HepG2 (cell line): ENCODE results near the gene MTRFR. TPM values are rescaled to one million over a fixed set of nuclear protein-coding genes. Genes with fewer than 3 reads are reported as not detected.

Experiments
- CREB3 ChIP-seq: sonication (generic); formaldehyde crosslinking; IDR thresholded peaks from 2 replicates; pipeline ENCODE4 v1.5.0; 2020; ENCODE audit warnings: missing genetic modification reagents
- CTCF ChIP-seq: sonication (generic); formaldehyde crosslinking; IDR thresholded peaks from 2 replicates; pipeline ENCODE4 v1.5.0; 2020; ENCODE audit warnings: mild to moderate bottlenecking, missing genetic modification reagents, moderate library complexity
- FLYWCH1 ChIP-seq: sonication (generic); formaldehyde crosslinking; IDR thresholded peaks from 2 replicates; pipeline ENCODE4 v1.8.1; 2023; ENCODE audit warnings: mild to moderate bottlenecking, missing genetic modification reagents
- FOXA3 ChIP-seq: IDR thresholded peaks from 2 replicates; pipeline ENCODE4 v1.6.1; 2016; ENCODE audit warnings: missing genetic modification reagents, missing compliant biosample characterization
- HDAC6 ChIP-seq: fragments of 200-600 bp; sonication (generic); IDR thresholded peaks from 2 replicates; pipeline ENCODE4 v1.7.0; 2017; ENCODE audit warnings: mild to moderate bottlenecking, antibody characterized with exemption, low read length, low read depth
- HNF1B ChIP-seq: sonication (generic); formaldehyde crosslinking; IDR thresholded peaks from 2 replicates; pipeline ENCODE4 v1.5.1; 2020; ENCODE audit warnings: mild to moderate bottlenecking, moderate library complexity, missing genetic modification reagents
- KLF11 ChIP-seq: IDR thresholded peaks from 2 replicates; pipeline ENCODE4 v1.6.1; 2016; ENCODE audit warnings: missing compliant biosample characterization
- PREB ChIP-seq: sonication (generic); formaldehyde crosslinking; IDR thresholded peaks from 2 replicates; pipeline ENCODE4 v1.4.0; 2020; ENCODE audit warnings: missing genetic modification reagents
- RARG ChIP-seq: sonication (generic); formaldehyde crosslinking; IDR thresholded peaks from 2 replicates; pipeline ENCODE4 v1.4.0; 2020; ENCODE audit warnings: low read depth, mild to moderate bottlenecking, missing genetic modification reagents
- SOX6 ChIP-seq, 2 experiments: fragments of 450-650 bp in 1 of 2; sonication (generic) in 1 of 2; formaldehyde crosslinking in 1 of 2; IDR thresholded peaks; 2 replicates each; pipeline versions ENCODE4 v1.4.0 to v1.6.1; 2017 to 2020; ENCODE audit warnings: antibody characterized with exemption in 1 of 2, mild to moderate bottlenecking in 1 of 2, missing genetic modification reagents in 1 of 2
- TRAFD1 ChIP-seq: sonication (generic); formaldehyde crosslinking; IDR thresholded peaks from 2 replicates; pipeline ENCODE4 v1.5.1; 2020; ENCODE audit warnings: missing genetic modification reagents, mild to moderate bottlenecking, borderline replicate concordance
- ZFP90 ChIP-seq: sonication (generic); formaldehyde crosslinking; IDR thresholded peaks from 2 replicates; pipeline ENCODE4 v1.8.0; 2022; ENCODE audit warnings: missing genetic modification reagents, mild to moderate bottlenecking, inconsistent platforms, borderline replicate concordance
- ZFYVE20 ChIP-seq: sonication (generic); formaldehyde crosslinking; IDR thresholded peaks from 2 replicates; pipeline ENCODE4 v1.8.0; 2023; ENCODE audit warnings: low read depth, mild to moderate bottlenecking, moderate library complexity, missing genetic modification reagents, borderline replicate concordance
- ZNF124 ChIP-seq: sonication (generic); formaldehyde crosslinking; IDR thresholded peaks from 2 replicates; pipeline ENCODE4 v1.4.0; 2020; ENCODE audit warnings: missing genetic modification reagents
- ZNF343 ChIP-seq: sonication (generic); formaldehyde crosslinking; IDR thresholded peaks from 2 replicates; pipeline ENCODE4 v1.4.0; 2020; ENCODE audit warnings: mild to moderate bottlenecking, missing genetic modification reagents
- ZNF546 ChIP-seq: sonication (generic); formaldehyde crosslinking; conservative IDR thresholded peaks from 2 replicates; pipeline ENCODE4 v1.8.1; 2023; ENCODE audit warnings: mild to moderate bottlenecking, missing genetic modification reagents
- ZNF670 ChIP-seq: sonication (generic); formaldehyde crosslinking; IDR thresholded peaks from 2 replicates; pipeline ENCODE4 v1.8.0; 2022; ENCODE audit warnings: mild to moderate bottlenecking, missing genetic modification reagents, borderline replicate concordance
- polyA plus RNA-seq, 8 experiments: library from polyadenylated mRNA; depleted of rRNA in 3 of 8; stranded (reverse) in 7 of 8; unstranded in 1 of 8; fragments of >200 nt; fragmentation: Illumina TruSeq in 4 of 8; extraction: Trizol in 4 of 8; gene quantifications; 2 replicates each; pipeline versions ENCODE4 v1.2.1 to v1.2.3, GENCODE V29; 2011 to 2016; ENCODE audit warnings: low read depth in 4 of 8, missing spikeins in 1 of 8, mixed read lengths in 1 of 8; ENCODE audit not compliant: insufficient read depth in 1 of 8
- total RNA-seq, 5 experiments: library from RNA; depleted of rRNA; stranded (reverse); fragments of >200 nt; fragmentation: Illumina TruSeq; extraction: Trizol; gene quantifications; 2 replicates each; pipeline ENCODE4 v1.2.3, GENCODE V29; 2016; ENCODE audit warnings: low read depth in 1 of 5
- TF ChIP-seq, protein P1 (sequence below): sonication (generic); formaldehyde crosslinking; IDR thresholded peaks from 2 replicates; pipeline ENCODE4 v1.4.0; 2020; ENCODE audit warnings: mild to moderate bottlenecking, missing genetic modification reagents

MTRFR gene
- total and polyA plus RNA-seq, 2 of the 13 experiments (the other 11 are each of a cell fraction or from before 2014, with no cell fraction given) = 7.1 to 9.9 TPM

DNA sequence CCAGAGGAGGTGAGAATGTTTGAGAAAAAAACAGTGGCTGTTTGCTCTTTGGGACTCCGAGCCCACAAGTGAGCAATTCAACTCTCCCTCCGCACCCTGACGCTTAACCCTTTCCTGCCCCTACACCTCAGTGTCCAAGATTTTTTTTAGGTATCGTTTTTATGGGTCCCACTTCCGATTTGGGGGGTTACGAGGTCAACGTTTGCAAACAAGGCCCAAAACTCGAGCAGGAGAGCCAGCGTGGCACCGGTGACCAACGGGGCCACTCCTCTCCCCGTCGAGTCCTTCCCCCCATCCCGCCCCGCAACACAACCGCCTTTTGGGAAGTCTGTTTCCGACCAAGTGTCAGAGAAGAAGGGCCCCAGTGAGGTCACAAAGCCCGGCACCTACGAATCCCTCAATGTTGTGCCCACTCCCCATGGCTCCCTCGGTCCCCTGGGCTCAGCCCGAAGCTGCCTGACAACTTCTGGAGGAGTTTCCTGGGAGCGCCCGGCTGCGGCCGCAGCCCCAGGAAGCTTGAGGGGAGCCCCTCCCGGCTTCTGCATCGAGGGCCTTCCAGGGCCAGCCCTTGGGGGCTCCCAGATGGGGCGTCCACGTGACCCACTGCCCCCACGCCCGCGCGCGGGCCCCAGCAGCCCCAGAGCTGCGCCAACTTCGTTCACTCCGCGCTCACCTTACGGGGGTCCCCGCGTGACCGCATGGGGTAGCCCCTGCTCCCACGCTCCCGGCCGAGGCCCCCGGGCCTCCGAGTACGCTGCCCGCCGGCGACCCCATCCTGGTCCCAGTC is 37.2 kb downstream of the MTRFR start (continued):
- TF ChIP-seq PREB (no peak), ZNF343 (CRISPR knock-in tag) (0 out of 2 replicates have a peak, but pooled peaks have one; percentile 31), ZNF124 (CRISPR knock-in tag) (peak; percentile 66), HNF1B (CRISPR knock-in tag) (no peak), FLYWCH1 (no peak), ZFP90 (CRISPR knock-in tag) (no peak), CREB3 (CRISPR knock-in tag) (no peak), KLF11 (CRISPR knock-in tag) (peak; percentile 69; the same call in 1 of the 2 replicates), RARG (CRISPR knock-in tag) (no peak), ZFYVE20 (CRISPR knock-in tag) (no peak), HDAC6 (no peak), CTCF (0 out of 2 replicates have a peak, but pooled peaks have one; percentile 8), SOX6 (IDR thresholded peaks at IDR 0.05) (no peak), SOX6 (CRISPR knock-in tag; IDR thresholded peaks at IDR 0.05) (peak; percentile 64), ZNF670 (no peak), FOXA3 (CRISPR knock-in tag) (peak; percentile 65), ZNF546 (CRISPR knock-in tag) (0 out of 2 replicates have a peak, but pooled peaks have one; percentile 34), TRAFD1 (CRISPR knock-in tag) (no peak)
- TF ChIP-seq, protein P1, sequence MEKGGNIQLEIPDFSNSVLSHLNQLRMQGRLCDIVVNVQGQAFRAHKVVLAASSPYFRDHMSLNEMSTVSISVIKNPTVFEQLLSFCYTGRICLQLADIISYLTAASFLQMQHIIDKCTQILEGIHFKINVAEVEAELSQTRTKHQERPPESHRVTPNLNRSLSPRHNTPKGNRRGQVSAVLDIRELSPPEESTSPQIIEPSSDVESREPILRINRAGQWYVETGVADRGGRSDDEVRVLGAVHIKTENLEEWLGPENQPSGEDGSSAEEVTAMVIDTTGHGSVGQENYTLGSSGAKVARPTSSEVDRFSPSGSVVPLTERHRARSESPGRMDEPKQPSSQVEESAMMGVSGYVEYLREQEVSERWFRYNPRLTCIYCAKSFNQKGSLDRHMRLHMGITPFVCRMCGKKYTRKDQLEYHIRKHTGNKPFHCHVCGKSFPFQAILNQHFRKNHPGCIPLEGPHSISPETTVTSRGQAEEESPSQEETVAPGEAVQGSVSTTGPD = 0 out of 2 replicates have a peak, but pooled peaks have one; percentile 28
